HEK293T (cell line): ENCODE results near the gene COLEC12.

Source experiments
- ARNT ChIP-seq: fragments of 450-650 bp; IDR thresholded peaks from 2 replicates; pipeline ENCODE4 v1.6.1; 2017; ENCODE audit warnings: mild to moderate bottlenecking
- ELF4 ChIP-seq: fragments of 450-650 bp; IDR thresholded peaks from 2 replicates; pipeline ENCODE4 v1.6.1; 2017; ENCODE audit warnings: antibody characterized with exemption
- FOXK2 ChIP-seq: fragments of 450-650 bp; IDR thresholded peaks from 2 replicates; pipeline ENCODE4 v1.6.1; 2016; ENCODE audit warnings: mild to moderate bottlenecking

- no peak for TF ChIP-seq ARNT
- TF ChIP-seq FOXK2 = no peak
- no peak for TF ChIP-seq ELF4
These were observed 182.9 kb downstream of the COLEC12 start for GRCh38 chr18:317618-318017.
